Subcutaneous abdominal adipose tissue (tissue), 5 donors: ENCODE results near the gene LYRM1.

Experiments
- H3K27ac ChIP-seq: one replicate; pipeline ENCODE4 v1.7.0; 2013; ENCODE audit warnings: low read depth, mild to moderate bottlenecking, inconsistent platforms, low read length, moderate library complexity
- H3K27me3 ChIP-seq, 5 donors: one replicate each; pipeline ENCODE4 v1.7.0; 2013; ENCODE audit warnings: low read length in 5 of 5, inconsistent platforms in 1 of 5; ENCODE audit not compliant: control insufficient read depth in 5 of 5, insufficient read depth in 4 of 5
- H3K36me3 ChIP-seq, 5 donors: one replicate each; pipeline ENCODE4 v1.7.0; 2013; ENCODE audit warnings: low read length in 5 of 5; ENCODE audit not compliant: control insufficient read depth in 5 of 5, insufficient read depth in 5 of 5
- H3K4me1 ChIP-seq, 5 donors: one replicate each; pipeline ENCODE4 v1.7.0; 2013; ENCODE audit warnings: low read length in 5 of 5, mild to moderate bottlenecking in 3 of 5, moderate library complexity in 1 of 5; ENCODE audit not compliant: control insufficient read depth in 5 of 5, insufficient read depth in 5 of 5
- H3K4me3 ChIP-seq, 5 donors: one replicate each; pipeline ENCODE4 v1.7.0; 2013; ENCODE audit warnings: low read length in 5 of 5, low read depth in 1 of 5
- H3K9ac ChIP-seq, 5 donors: one replicate each; pipeline ENCODE4 v1.7.0; 2013; ENCODE audit warnings: low read length in 5 of 5, mild to moderate bottlenecking in 4 of 5, moderate library complexity in 3 of 5
- H3K9me3 ChIP-seq, 5 donors: one replicate each; pipeline ENCODE4 v1.7.0; 2013; ENCODE audit warnings: low read length in 5 of 5; ENCODE audit not compliant: control insufficient read depth in 5 of 5
- donor health status: healthy.
- donor health status: healthy.
- donor health status: healthy.
- donor health status: healthy.
- donor health status: healthy.

Gene LYRM1

GRCh38 chr16:20899477-20900298 lies 883 bp upstream of the LYRM1 start:
- Histone ChIP-seq H3K4me3 (peak overlapping the region; percentile 88 to 95 (median 94)), H3K9me3 (no peaks in the 10 kb centered on the region), H3K4me1 (peaks cover 5 to 81% (median 72%) of the 10 kb centered on the region in 5 donors), H3K36me3 (peaks cover 15 to 17% (median 17%) of the 10 kb centered on the region in 5 donors), H3K27me3 (no peaks in the 10 kb centered on the region), H3K27ac (peak overlapping the region; percentile 97), H3K9ac (peak overlapping the region; percentile 94 to 100 (median 96))

- H3K36me3 ChIP-seq: peaks cover 6 to 8% (median 8%) of the 10 kb centered on the region in 5 donors
- H3K27me3 ChIP-seq: no peaks in the 10 kb centered on the region
- H3K4me1 ChIP-seq: peaks cover 7 to 81% (median 79%) of the 10 kb centered on the region in 5 donors
- peak overlapping the region; percentile 97 for H3K27ac ChIP-seq
- peak overlapping the region; percentile 71 to 94 (median 88) for H3K4me3 ChIP-seq
- H3K9ac ChIP-seq: peak overlapping the region; percentile 89 to 98 (median 96)
- H3K9me3 ChIP-seq: no peaks in the 10 kb centered on the region
Observed at GRCh38 chr16:20901068-20901435, 481 bp downstream of the LYRM1 start.

- no peaks in the 10 kb centered on the region for H3K9me3 ChIP-seq
- no peaks in the 10 kb centered on the region for H3K27me3 ChIP-seq
- peak overlapping the region; percentile 97 for H3K27ac ChIP-seq
- peaks cover 3 to 6% (median 6%) of the 10 kb centered on the region in 5 donors for H3K36me3 ChIP-seq
- H3K4me1 ChIP-seq: peaks cover 12 to 86% (median 78%) of the 10 kb centered on the region in 5 donors
- peak overlapping the region; percentile 89 to 98 (median 96) for H3K9ac ChIP-seq
- peak overlapping the region; percentile 71 to 94 (median 88) for H3K4me3 ChIP-seq
Observed at GRCh38 chr16:20901436-20902112, 1.0 kb downstream of the LYRM1 start.

- H3K36me3 ChIP-seq: peaks cover 0 to 1% (median 0%) of the 10 kb centered on the region in 5 donors
- peaks cover 16 to 88% (median 79%) of the 10 kb centered on the region in 5 donors for H3K4me1 ChIP-seq
- H3K27ac ChIP-seq: peak overlapping the region; percentile 97
- H3K4me3 ChIP-seq: peak overlapping the region in 3 of 5 donors; percentile 13 to 35 (median 20)
- H3K9me3 ChIP-seq: no peaks in the 10 kb centered on the region
- no peaks in the 10 kb centered on the region for H3K27me3 ChIP-seq
- H3K9ac ChIP-seq: peak overlapping the region in 3 of 5 donors; percentile 31 to 98 (median 89)
Observed at GRCh38 chr16:20902426-20902825, 1.9 kb downstream of the LYRM1 start.

GRCh38 chr16:20903116-20903898 lies 2.7 kb downstream of the LYRM1 start:
- Histone ChIP-seq H3K4me3 (no peak overlapping the region), H3K27me3 (no peaks in the 10 kb centered on the region), H3K27ac (peak overlapping the region; percentile 97), H3K36me3 (no peaks in the 10 kb centered on the region), H3K4me1 (peaks cover 21 to 86% (median 81%) of the 10 kb centered on the region in 5 donors), H3K9ac (peak overlapping the region in 4 of 5 donors; percentile 4 to 98 (median 38)), H3K9me3 (no peaks in the 10 kb centered on the region)

- Histone ChIP-seq H3K9me3 (no peaks in the 10 kb centered on the region), H3K27ac (peak overlapping the region; percentile 97), H3K4me3 (peak overlapping the region in 1 of 5 donors; percentile 13), H3K27me3 (no peaks in the 10 kb centered on the region), H3K9ac (peak overlapping the region in 4 of 5 donors; percentile 8 to 70 (median 56)), H3K36me3 (no peaks in the 10 kb centered on the region), H3K4me1 (peaks cover 21 to 89% (median 83%) of the 10 kb centered on the region in 5 donors)
Observed at GRCh38 chr16:20903899-20904506, 3.4 kb downstream of the LYRM1 start.

GRCh38 chr16:20904507-20905081 lies 4.0 kb downstream of the LYRM1 start:
- peak overlapping the region in 1 of 5 donors; percentile 13 for H3K4me3 ChIP-seq
- peak overlapping the region in 4 of 5 donors; percentile 8 to 70 (median 56) for H3K9ac ChIP-seq
- peaks cover 21 to 86% (median 78%) of the 10 kb centered on the region in 5 donors for H3K4me1 ChIP-seq

GRCh38 chr16:20905576-20905975 lies 5.0 kb downstream of the LYRM1 start:
- Histone ChIP-seq H3K9me3 (no peaks in the 10 kb centered on the region), H3K9ac (peak overlapping the region in 4 of 5 donors; percentile 39 to 70 (median 60))

More at GRCh38 chr16:20904507-20905081, 4.0 kb downstream of the LYRM1 start:
- Histone ChIP-seq H3K9me3 (no peaks in the 10 kb centered on the region), H3K36me3 (no peaks in the 10 kb centered on the region), H3K27me3 (no peaks in the 10 kb centered on the region), H3K27ac (peak overlapping the region; percentile 97)

More at GRCh38 chr16:20905576-20905975, 5.0 kb downstream of the LYRM1 start:
- no peaks in the 10 kb centered on the region for H3K27me3 ChIP-seq
- no peaks in the 10 kb centered on the region for H3K36me3 ChIP-seq
- H3K27ac ChIP-seq: peak overlapping the region; percentile 97
- peaks cover 21 to 90% (median 84%) of the 10 kb centered on the region in 5 donors for H3K4me1 ChIP-seq
- H3K4me3 ChIP-seq: peak overlapping the region in 2 of 5 donors; percentile 24 to 38
